Loucy (cell line): Measurements from ENCODE around the gene SMIM29.

ENCODE experiments used
- H2AFZ ChIP-seq: fragments of 200-600 bp; sonication (generic); 2 replicates; pipeline ENCODE4 v1.6.0; 2016; ENCODE audit warnings: antibody characterized with exemption, mild to moderate bottlenecking, low read length, moderate library complexity
- H3F3A ChIP-seq: fragments of 200-600 bp; 2 replicates; pipeline ENCODE4 v1.6.0; 2016; ENCODE audit warnings: antibody characterized with exemption, low read depth, mild to moderate bottlenecking
- H3K27me3 ChIP-seq: fragments of 200-600 bp; sonication (generic); 2 replicates; pipeline ENCODE4 v1.6.1; 2014; ENCODE audit warnings: low read length, mild to moderate bottlenecking; ENCODE audit not compliant: insufficient read depth, poor library complexity, severe bottlenecking
- H3K36me3 ChIP-seq: fragments of 200-600 bp; sonication (generic); 2 replicates; pipeline ENCODE4 v1.6.1; 2016; ENCODE audit warnings: low read length; ENCODE audit not compliant: insufficient read depth
- H3K4me1 ChIP-seq: fragments of 200-600 bp; sonication (generic); 2 replicates; pipeline ENCODE4 v1.5.1; 2014; ENCODE audit warnings: low read length, mild to moderate bottlenecking; ENCODE audit not compliant: insufficient read depth, poor library complexity, severe bottlenecking
- H3K4me2 ChIP-seq: fragments of 200-600 bp; sonication (generic); 2 replicates; pipeline ENCODE4 v1.6.0; 2014; ENCODE audit warnings: antibody characterized with exemption, low read length, low read depth, mild to moderate bottlenecking; ENCODE audit not compliant: poor library complexity, severe bottlenecking
- H3K4me3 ChIP-seq: fragments of 200-600 bp; sonication (generic); 2 replicates; pipeline ENCODE4 v1.5.1; 2014; ENCODE audit warnings: low read length, mild to moderate bottlenecking, mixed read lengths; ENCODE audit not compliant: poor library complexity, severe bottlenecking
- H3K79me2 ChIP-seq: fragments of 200-600 bp; sonication (generic); 2 replicates; pipeline ENCODE4 v1.6.1; 2014; ENCODE audit warnings: low read length; ENCODE audit not compliant: insufficient read depth
- H3K9ac ChIP-seq: fragments of 200-600 bp; sonication (generic); 2 replicates; pipeline ENCODE4 v1.6.0; 2014; ENCODE audit warnings: mild to moderate bottlenecking, low read depth, low read length, moderate library complexity; ENCODE audit not compliant: poor library complexity, severe bottlenecking
- H3K9me2 ChIP-seq: fragments of 200-600 bp; sonication (generic); replicated peaks from 2 replicates; pipeline ENCODE4 v1.6.1; 2016; ENCODE audit warnings: low read depth, low read length, mixed read lengths
- H3K9me3 ChIP-seq: fragments of 200-600 bp; sonication (generic); 2 replicates; pipeline ENCODE4 v1.6.1; 2014; ENCODE audit warnings: mild to moderate bottlenecking, antibody characterized with exemption, low read length, low read depth; ENCODE audit not compliant: insufficient read depth
- H4K20me1 ChIP-seq: fragments of 200-600 bp; sonication (generic); 2 replicates; pipeline ENCODE4 v1.6.0; 2014; ENCODE audit warnings: antibody characterized with exemption, low read length, mild to moderate bottlenecking; ENCODE audit not compliant: insufficient read depth, poor library complexity, severe bottlenecking
- CTCF ChIP-seq: fragments of 200-600 bp; sonication (generic); conservative IDR thresholded peaks from 2 replicates; pipeline ENCODE4 v1.5.1; 2014; ENCODE audit warnings: mild to moderate bottlenecking, antibody characterized with exemption, low read length
- EZH2phosphoT487 ChIP-seq: fragments of 200-600 bp; IDR thresholded peaks from 2 replicates; pipeline ENCODE4 v1.6.1; 2018; ENCODE audit warnings: antibody characterized with exemption, mild to moderate bottlenecking, moderate library complexity, borderline replicate concordance

The SMIM29 gene

DNA sequence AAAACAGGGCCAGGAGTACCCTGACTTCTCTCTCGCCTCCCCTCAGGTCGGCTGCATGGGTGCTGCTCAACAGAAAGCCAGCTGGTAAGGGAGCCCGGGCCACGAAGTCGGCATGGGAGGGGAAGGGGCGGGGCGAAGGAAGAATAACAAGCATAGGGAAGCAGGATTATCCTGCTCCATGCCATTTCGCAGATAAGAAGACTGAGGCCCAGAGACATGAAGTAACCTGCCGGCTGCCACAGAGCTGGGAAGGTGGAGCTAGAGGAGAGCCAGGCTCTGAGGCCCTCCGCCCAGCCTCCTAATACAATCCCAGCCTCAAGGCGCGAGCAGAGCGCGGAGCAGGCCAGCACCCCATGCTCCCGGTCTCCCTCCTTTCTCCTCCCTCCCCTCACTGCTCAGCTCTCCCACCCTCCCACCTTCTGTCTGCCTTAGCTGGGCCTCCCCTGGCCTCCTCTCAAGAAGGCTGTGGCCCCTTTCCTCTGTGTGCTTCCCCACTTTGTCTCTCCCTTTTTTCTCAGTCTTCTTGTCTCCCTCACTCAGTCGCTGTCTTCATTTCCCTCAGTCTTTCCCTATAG, 25.3 kb downstream of the SMIM29 start:
- Histone ChIP-seq H3F3A (no peaks in the 10 kb centered on the region), H3K4me3 (peak overlapping the region; percentile 56), H3K27me3 (no peaks in the 10 kb centered on the region), H3K4me2 (peak overlapping the region; percentile 70), H4K20me1 (no peaks in the 10 kb centered on the region), H2AFZ (peak overlapping the region; percentile 98), H3K4me1 (peaks cover 26% of the 10 kb centered on the region), H3K36me3 (no peaks in the 10 kb centered on the region), H3K9me2 (no peaks in the 10 kb centered on the region), H3K9ac (peak overlapping the region; percentile 45), H3K9me3 (no peaks in the 10 kb centered on the region), H3K79me2 (no peaks in the 10 kb centered on the region)
- TF ChIP-seq EZH2phosphoT487 = no peak
- no peak for TF ChIP-seq CTCF

DNA sequence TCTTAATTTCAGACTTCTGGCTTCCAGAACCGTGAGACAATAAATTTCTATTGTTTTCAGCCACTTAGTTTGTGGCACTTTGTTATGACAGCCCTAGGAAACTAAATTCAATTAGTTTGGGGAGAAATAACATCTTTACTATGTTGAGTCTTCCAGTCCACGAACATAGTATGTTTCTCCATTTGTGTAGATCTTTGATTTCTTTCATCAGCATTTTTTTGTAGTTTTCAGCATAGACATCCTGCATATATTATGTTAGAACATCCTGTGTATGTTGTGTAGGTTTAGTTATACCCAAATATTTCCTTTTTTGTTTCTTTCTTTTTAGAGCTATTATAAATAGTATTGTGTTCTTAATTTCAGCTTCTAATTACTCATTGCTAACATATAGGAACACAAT, 30.1 kb downstream of the SMIM29 start:
- no peak for TF ChIP-seq CTCF
- no peak for TF ChIP-seq EZH2phosphoT487
- Histone ChIP-seq H4K20me1 (no peaks in the 10 kb centered on the region), H3K79me2 (no peaks in the 10 kb centered on the region), H3K9me2 (no peaks in the 10 kb centered on the region), H3K4me3 (no peak overlapping the region), H3K4me1 (peaks cover 5% of the 10 kb centered on the region), H3K4me2 (no peak overlapping the region), H3K27me3 (no peaks in the 10 kb centered on the region), H3K36me3 (no peaks in the 10 kb centered on the region), H3F3A (no peaks in the 10 kb centered on the region), H3K9ac (no peak overlapping the region), H3K9me3 (no peaks in the 10 kb centered on the region), H2AFZ (0 out of 2 replicates have a peak overlapping the region, but pooled peaks have one; percentile 10)

- Histone ChIP-seq H3K79me2 (no peaks in the 10 kb centered on the region), H3K9me3 (no peaks in the 10 kb centered on the region), H3K4me2 (no peak overlapping the region), H2AFZ (no peak overlapping the region), H3K4me1 (no peaks in the 10 kb centered on the region), H3K9ac (no peak overlapping the region), H3K4me3 (no peak overlapping the region), H3K9me2 (no peaks in the 10 kb centered on the region), H3K36me3 (no peaks in the 10 kb centered on the region), H3F3A (no peaks in the 10 kb centered on the region), H4K20me1 (no peaks in the 10 kb centered on the region), H3K27me3 (no peaks in the 10 kb centered on the region)
- TF ChIP-seq CTCF (no peak), EZH2phosphoT487 (no peak)
These were observed 35.0 kb downstream of the SMIM29 start for GRCh38 chr6:34213772-34214171.
